Nephron (organoid): Measurements from ENCODE around the gene ROBO1.

Experiments used
- H3K27ac Mint-ChIP-seq, 3 experiments: 2 replicates each; pipeline ENCODE4 v1.8.0; 2020; ENCODE audit warnings: mixed read lengths in 3 of 3, mild to moderate bottlenecking in 2 of 3, moderate library complexity in 1 of 3
- H3K27me3 Mint-ChIP-seq: 2 replicates; pipeline ENCODE4 v1.8.0; 2021; ENCODE audit warnings: low read depth, mild to moderate bottlenecking, moderate library complexity, mixed read lengths
- H3K36me3 Mint-ChIP-seq: 2 replicates; pipeline ENCODE4 v1.8.0; 2020; ENCODE audit warnings: low read depth, mixed read lengths
- H3K4me1 Mint-ChIP-seq: 2 replicates; pipeline ENCODE4 v1.8.0; 2020; ENCODE audit warnings: mixed read lengths
- H3K4me3 Mint-ChIP-seq, 3 experiments: 2 replicates each; pipeline ENCODE4 v1.8.0; 2020; ENCODE audit warnings: mild to moderate bottlenecking in 3 of 3, mixed read lengths in 3 of 3, moderate library complexity in 2 of 3
- H3K9me3 Mint-ChIP-seq: 2 replicates; pipeline ENCODE4 v1.8.0; 2020; ENCODE audit warnings: mixed read lengths
- TF ChIP-seq, protein P1 (sequence below), 3 experiments: fragments of 200-600 bp; sonication (generic); IDR thresholded peaks; one replicate each; pipeline ENCODE4 v1.5.0; 2021; ENCODE audit warnings: antibody characterized with exemption in 3 of 3; ENCODE audit not compliant: unreplicated experiment in 3 of 3

Gene ROBO1

DNA sequence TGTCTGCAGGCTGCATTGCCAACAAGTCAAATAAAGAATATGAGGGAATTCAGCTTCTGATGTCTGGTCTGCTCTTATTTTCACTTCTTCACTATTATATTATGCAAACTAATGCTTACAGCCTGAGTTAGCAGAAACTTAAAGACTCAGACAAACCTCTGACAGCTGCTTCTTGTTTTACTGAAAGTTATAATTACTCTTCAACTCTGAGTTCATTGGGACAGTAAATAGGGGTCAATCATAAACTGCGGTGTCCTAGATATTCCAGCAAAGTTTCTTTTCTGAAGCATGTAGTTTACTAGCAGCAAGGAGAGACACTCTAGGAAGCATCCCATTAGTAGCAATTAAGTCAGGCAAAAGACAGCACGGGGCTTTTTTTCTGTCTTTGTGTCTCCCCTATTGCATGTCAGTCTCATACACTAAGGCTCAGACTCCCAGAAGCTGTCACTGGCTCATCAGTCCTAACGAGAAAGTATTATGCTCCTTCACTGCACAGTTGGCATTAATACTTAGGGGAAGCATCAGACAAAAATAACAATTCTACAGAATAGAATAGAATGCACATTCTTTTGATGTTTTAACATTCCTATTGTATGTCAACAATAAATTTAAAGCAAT is 1060.8 kb downstream of the ROBO1 start:
- Mint-ChIP-seq H3K4me3 (no peak overlapping the region), H3K27ac (peak overlapping the region; percentile 32 to 66 (median 53)), H3K36me3 (peaks cover 20% of the 10 kb centered on the region), H3K4me1 (peaks cover 47% of the 10 kb centered on the region), H3K27me3 (no peaks in the 10 kb centered on the region), H3K9me3 (no peaks in the 10 kb centered on the region)
- TF ChIP-seq, protein P1, sequence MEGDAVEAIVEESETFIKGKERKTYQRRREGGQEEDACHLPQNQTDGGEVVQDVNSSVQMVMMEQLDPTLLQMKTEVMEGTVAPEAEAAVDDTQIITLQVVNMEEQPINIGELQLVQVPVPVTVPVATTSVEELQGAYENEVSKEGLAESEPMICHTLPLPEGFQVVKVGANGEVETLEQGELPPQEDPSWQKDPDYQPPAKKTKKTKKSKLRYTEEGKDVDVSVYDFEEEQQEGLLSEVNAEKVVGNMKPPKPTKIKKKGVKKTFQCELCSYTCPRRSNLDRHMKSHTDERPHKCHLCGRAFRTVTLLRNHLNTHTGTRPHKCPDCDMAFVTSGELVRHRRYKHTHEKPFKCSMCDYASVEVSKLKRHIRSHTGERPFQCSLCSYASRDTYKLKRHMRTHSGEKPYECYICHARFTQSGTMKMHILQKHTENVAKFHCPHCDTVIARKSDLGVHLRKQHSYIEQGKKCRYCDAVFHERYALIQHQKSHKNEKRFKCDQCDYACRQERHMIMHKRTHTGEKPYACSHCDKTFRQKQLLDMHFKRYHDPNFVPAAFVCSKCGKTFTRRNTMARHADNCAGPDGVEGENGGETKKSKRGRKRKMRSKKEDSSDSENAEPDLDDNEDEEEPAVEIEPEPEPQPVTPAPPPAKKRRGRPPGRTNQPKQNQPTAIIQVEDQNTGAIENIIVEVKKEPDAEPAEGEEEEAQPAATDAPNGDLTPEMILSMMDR (IDR thresholded peaks at IDR 0.05; ENCODE audit: unreplicated experiment in 3 of 3) = no peak

DNA sequence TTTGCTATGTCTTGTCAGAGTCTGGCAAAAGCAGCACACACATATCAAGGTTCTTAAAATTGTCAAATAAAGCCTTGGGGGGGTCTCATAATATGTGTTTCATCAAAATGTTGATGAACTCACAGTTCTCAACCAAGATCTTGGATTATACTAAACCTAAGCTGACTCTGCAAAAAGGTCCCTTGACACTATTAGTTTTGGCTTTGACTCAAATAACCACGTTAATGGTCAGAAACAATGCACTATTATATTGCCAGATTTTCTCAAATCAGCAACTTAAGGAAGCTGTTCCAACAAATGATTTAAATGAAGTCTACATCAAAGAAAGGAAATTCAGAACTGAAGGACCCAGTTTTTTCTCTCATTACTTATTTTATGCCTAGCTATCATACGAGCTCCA is 1063.9 kb downstream of the ROBO1 start:
- Mint-ChIP-seq H3K36me3 (peaks cover 22% of the 10 kb centered on the region), H3K4me1 (peaks cover 54% of the 10 kb centered on the region), H3K9me3 (no peaks in the 10 kb centered on the region), H3K4me3 (no peak overlapping the region), H3K27me3 (no peaks in the 10 kb centered on the region), H3K27ac (peak overlapping the region; percentile 70 to 92 (median 88))
- TF ChIP-seq, protein P1 (IDR thresholded peaks at IDR 0.05; ENCODE audit: unreplicated experiment in 3 of 3) = no peak

DNA sequence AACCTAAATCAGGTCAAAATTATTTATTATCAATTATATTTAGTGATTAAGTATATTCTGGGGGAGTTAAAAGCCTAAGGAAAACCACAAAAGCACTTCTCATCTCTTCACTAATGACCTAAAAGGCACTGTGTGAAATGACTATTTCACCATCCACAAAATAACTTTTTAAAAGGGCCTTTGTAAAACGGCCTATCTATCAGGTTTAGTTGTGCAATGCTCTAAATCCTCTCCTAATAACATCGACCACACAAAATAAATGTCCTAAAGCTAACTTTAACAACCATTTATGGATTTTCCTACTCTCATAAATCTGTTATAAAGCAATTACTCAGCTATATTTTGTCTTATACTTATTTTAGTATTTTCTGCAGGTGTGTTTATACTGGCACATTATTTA is 1066.3 kb downstream of the ROBO1 start:
- Mint-ChIP-seq H3K4me1 (peaks cover 63% of the 10 kb centered on the region), H3K36me3 (peaks cover 19% of the 10 kb centered on the region), H3K9me3 (no peaks in the 10 kb centered on the region), H3K27me3 (no peaks in the 10 kb centered on the region), H3K4me3 (no peak overlapping the region), H3K27ac (no peak overlapping the region)
- TF ChIP-seq, protein P1 (IDR thresholded peaks at IDR 0.05; ENCODE audit: unreplicated experiment in 3 of 3) = no peak

DNA sequence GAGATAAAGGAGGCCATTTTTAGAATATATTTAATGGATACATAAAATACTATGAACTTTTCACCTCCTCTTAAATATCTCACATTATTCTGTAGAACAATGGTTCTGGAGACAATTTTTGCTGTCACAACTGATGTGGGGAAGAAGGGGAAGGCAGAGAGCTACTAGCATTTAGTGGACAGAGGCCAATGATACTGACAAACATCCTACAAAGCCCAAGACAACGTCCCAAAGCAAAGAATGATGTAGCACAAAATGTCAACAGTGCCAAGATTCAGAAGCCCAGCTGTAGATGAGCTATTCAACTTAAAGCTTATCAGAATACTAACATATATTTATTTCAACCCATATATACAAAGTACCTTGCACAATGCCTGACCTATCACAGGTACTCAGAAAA is 1069.4 kb downstream of the ROBO1 start:
- Mint-ChIP-seq H3K4me3 (no peak overlapping the region), H3K27me3 (no peaks in the 10 kb centered on the region), H3K9me3 (no peaks in the 10 kb centered on the region), H3K27ac (peak overlapping the region in 1 of 3 experiments; percentile 45), H3K4me1 (peaks cover 39% of the 10 kb centered on the region), H3K36me3 (peaks cover 5% of the 10 kb centered on the region)
- TF ChIP-seq, protein P1 (IDR thresholded peaks at IDR 0.05; ENCODE audit: unreplicated experiment in 3 of 3) = no peak

DNA sequence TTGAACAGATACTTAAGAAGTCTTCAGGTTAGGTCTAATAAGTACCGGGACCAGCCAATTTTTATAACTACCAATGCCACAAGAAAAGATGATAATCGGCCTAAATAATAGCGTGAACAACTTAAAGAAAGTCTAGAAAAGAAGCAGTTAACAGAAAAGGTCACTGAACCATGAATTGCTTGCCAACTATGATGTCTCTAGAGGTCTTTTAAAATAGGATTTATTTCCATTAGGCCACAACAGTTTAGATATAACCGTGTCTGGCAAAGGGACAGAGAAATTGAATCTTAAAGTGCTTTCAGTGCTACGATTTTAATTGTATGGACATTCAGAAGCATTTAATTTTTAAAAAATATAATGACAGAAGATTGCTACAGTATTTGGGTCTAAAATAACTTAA is 1070.4 kb downstream of the ROBO1 start:
- no peak overlapping the region for H3K4me3 Mint-ChIP-seq
- TF ChIP-seq, protein P1 (IDR thresholded peaks at IDR 0.05; ENCODE audit: unreplicated experiment in 3 of 3) = no peak
- H3K9me3 Mint-ChIP-seq = no peaks in the 10 kb centered on the region
- peaks cover 34% of the 10 kb centered on the region for H3K4me1 Mint-ChIP-seq
- H3K36me3 Mint-ChIP-seq = peaks cover 13% of the 10 kb centered on the region
- peak overlapping the region; percentile 2 to 45 (median 12) for H3K27ac Mint-ChIP-seq
- no peaks in the 10 kb centered on the region for H3K27me3 Mint-ChIP-seq

DNA sequence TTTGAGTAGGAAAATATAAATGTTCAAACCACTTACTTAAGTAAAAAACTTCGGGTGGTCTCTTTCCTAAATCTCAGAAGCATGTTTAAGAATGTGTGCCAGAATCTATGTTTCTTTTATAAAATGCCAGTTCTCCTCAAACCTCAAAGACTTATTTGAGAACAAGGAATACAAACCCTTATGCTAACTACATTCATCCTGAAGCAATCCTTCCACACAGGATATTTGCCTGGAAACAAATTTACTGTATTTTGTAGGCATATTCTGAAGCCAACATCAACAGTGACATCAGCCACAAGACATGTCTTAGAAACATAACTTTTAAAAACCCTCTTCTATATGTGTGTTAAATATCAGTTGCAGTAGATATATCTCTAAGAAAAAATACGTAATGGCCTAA is 1077.0 kb downstream of the ROBO1 start:
- Mint-ChIP-seq H3K4me1 (peaks cover 9% of the 10 kb centered on the region), H3K27me3 (no peaks in the 10 kb centered on the region), H3K27ac (peak overlapping the region; percentile 50 to 67 (median 58)), H3K36me3 (peaks cover 33% of the 10 kb centered on the region), H3K9me3 (no peaks in the 10 kb centered on the region), H3K4me3 (no peak overlapping the region)
- TF ChIP-seq, protein P1 (IDR thresholded peaks at IDR 0.05; ENCODE audit: unreplicated experiment in 3 of 3) = no peak
